Subcutaneous adipose tissue (tissue), 4 donors: ENCODE results near the gene SAMD14. TPM values are rescaled to one million over a fixed set of nuclear protein-coding genes. Genes with fewer than 3 reads are reported as not detected.

Source experiments
- total RNA-seq, 4 donors: library from RNA; depleted of rRNA; stranded (reverse); fragments of >200 nt; gene quantifications; one replicate each; pipeline ENCODE4 v1.1.0, GENCODE V29; 2016
- TF ChIP-seq, protein P1 (sequence below): fragments of 450-650 bp; IDR thresholded peaks from one replicate; pipeline ENCODE4 v1.5.1; 2016; ENCODE audit warnings: low read depth, mild to moderate bottlenecking, control low read depth, antibody characterized with exemption, moderate library complexity

Gene SAMD14
- total RNA-seq, 4 donors from 2014 or later, result 0.33 to 0.38 (median 0.34) TPM; not detected in 1

GRCh38 chr17:50101346-50102163, 28.4 kb downstream of the SAMD14 start:
- TF ChIP-seq, protein P1, sequence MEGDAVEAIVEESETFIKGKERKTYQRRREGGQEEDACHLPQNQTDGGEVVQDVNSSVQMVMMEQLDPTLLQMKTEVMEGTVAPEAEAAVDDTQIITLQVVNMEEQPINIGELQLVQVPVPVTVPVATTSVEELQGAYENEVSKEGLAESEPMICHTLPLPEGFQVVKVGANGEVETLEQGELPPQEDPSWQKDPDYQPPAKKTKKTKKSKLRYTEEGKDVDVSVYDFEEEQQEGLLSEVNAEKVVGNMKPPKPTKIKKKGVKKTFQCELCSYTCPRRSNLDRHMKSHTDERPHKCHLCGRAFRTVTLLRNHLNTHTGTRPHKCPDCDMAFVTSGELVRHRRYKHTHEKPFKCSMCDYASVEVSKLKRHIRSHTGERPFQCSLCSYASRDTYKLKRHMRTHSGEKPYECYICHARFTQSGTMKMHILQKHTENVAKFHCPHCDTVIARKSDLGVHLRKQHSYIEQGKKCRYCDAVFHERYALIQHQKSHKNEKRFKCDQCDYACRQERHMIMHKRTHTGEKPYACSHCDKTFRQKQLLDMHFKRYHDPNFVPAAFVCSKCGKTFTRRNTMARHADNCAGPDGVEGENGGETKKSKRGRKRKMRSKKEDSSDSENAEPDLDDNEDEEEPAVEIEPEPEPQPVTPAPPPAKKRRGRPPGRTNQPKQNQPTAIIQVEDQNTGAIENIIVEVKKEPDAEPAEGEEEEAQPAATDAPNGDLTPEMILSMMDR, result no peak

GRCh38 chr17:50100921-50101345, 29.0 kb downstream of the SAMD14 start:
- TF ChIP-seq, protein P1, result no peak

DNA sequence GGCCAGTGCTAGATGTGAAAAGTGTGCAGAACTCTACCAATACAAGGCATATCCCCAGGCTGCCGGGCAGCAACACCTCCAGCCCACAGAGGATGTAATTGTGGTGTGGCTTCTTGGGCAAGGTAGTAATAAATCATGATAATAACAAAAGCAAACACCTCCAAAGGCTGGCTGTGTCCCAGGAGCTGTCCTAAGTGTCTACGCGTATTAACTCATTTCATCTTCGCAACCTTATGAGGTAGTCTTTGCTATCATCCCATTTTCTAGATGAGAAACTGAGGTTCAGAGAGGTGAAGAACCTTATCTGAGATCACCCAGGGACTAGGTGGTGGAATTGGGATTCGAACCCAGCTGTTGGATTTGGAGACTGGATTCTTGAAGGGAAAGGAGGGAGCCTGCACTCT, 29.5 kb downstream of the SAMD14 start:
- TF ChIP-seq, protein P1, result no peak

DNA sequence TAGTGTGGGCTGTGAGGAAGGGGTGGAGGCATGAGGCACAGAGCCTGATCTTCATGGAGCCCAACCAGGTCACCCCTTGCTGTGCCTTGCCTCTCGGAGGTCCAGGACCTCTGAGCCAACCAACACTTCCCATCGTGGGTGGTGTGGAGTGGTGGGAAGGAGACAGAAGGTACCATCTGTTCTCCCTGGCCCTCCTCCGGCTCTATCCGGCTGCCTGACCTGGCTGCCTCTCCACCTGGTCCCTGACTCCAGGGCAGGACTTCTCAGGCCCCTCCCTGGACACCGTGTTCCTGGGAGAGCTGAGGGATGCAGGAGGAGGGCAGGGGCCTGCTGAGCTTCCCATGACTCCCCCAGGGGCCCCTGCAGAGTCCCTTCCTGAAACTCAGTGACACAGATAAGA, 31.0 kb downstream of the SAMD14 start:
- TF ChIP-seq, protein P1, result no peak

GRCh38 chr17:50098583-50098982, 31.4 kb downstream of the SAMD14 start:
- TF ChIP-seq, protein P1, result no peak

GRCh38 chr17:50097926-50098325, 32.0 kb downstream of the SAMD14 start:
- TF ChIP-seq, protein P1, result no peak

- TF ChIP-seq, protein P1, result no peak
These were observed 32.5 kb downstream of the SAMD14 start for GRCh38 chr17:50097455-50097854.
